ENCODE data around the gene TRMT112. TPM values are rescaled to one million over a fixed set of nuclear protein-coding genes. Genes with fewer than 3 reads are reported as not detected.
A peak's percentile ranks its signal among the peaks of the same experiment; 100 is the strongest.
"Not testable (repeated sequence)": the region's sequence is repeated elsewhere in the genome, so short reads cannot be mapped to it uniquely, and the experiment has no call there.

TRMT112 gene
- total RNA-seq, 1 donor, result 177 TPM

- DNase-seq (ENCODE audit: low read depth), result peak; percentile 93
- H3K4me3 ChIP-seq (ENCODE audit: low read depth, low read length), result no peak overlapping the region
These were observed 14.4 kb upstream of the TRMT112 start for GRCh38 chr11:64331569-64332371.

GRCh38 chr11:64330888-64331287 lies 13.5 kb upstream of the TRMT112 start:
- no peak for DNase-seq (ENCODE audit: low read depth)
- H3K4me3 ChIP-seq (ENCODE audit: low read depth, low read length), result no peak overlapping the region
- no peak for TF ChIP-seq CTCF (IDR thresholded peaks at IDR 0.05; ENCODE audit: insufficient read depth, low read length)

More at GRCh38 chr11:64331569-64332371, 14.4 kb upstream of the TRMT112 start:
- TF ChIP-seq CTCF (IDR thresholded peaks at IDR 0.05; ENCODE audit: insufficient read depth, low read length), result peak; percentile 81

- H3K4me3 ChIP-seq (ENCODE audit: low read depth, low read length), result no peak overlapping the region
These were observed 10.6 kb upstream of the TRMT112 start for GRCh38 chr11:64327993-64328392.

GRCh38 chr11:64327375-64327774 lies 10.0 kb upstream of the TRMT112 start:
- no peak for TF ChIP-seq CTCF (IDR thresholded peaks at IDR 0.05; ENCODE audit: insufficient read depth, low read length)

More at GRCh38 chr11:64327993-64328392, 10.6 kb upstream of the TRMT112 start:
- no peak for TF ChIP-seq CTCF (IDR thresholded peaks at IDR 0.05; ENCODE audit: insufficient read depth, low read length)
- DNase-seq (ENCODE audit: low read depth), result no peak

GRCh38 chr11:64324692-64325469 lies 7.5 kb upstream of the TRMT112 start:
- H3K4me3 ChIP-seq (ENCODE audit: low read depth, low read length), result no peak overlapping the region
- TF ChIP-seq CTCF (IDR thresholded peaks at IDR 0.05; ENCODE audit: insufficient read depth, low read length), result no peak
- DNase-seq (ENCODE audit: low read depth), result no peak

More at GRCh38 chr11:64327375-64327774, 10.0 kb upstream of the TRMT112 start:
- DNase-seq (ENCODE audit: low read depth), result no peak
- H3K4me3 ChIP-seq (ENCODE audit: low read depth, low read length), result no peak overlapping the region

- DNase-seq (ENCODE audit: low read depth); H3K4me3 ChIP-seq (ENCODE audit: low read depth, low read length): not testable (repeated sequence)
These were observed 6.6 kb upstream of the TRMT112 start for GRCh38 chr11:64323984-64324383.

- TF ChIP-seq CTCF (IDR thresholded peaks at IDR 0.05; ENCODE audit: insufficient read depth, low read length), result no peak
- DNase-seq (ENCODE audit: low read depth), result no peak
- H3K4me3 ChIP-seq (ENCODE audit: low read depth, low read length), result no peak overlapping the region
These were observed 6.0 kb upstream of the TRMT112 start for GRCh38 chr11:64323373-64323772.

Data from fibroblast of the aortic adventitia (primary cell).